IMR-90 (cell line): ENCODE data around the gene EGLN3. TPM values are rescaled to one million over a fixed set of nuclear protein-coding genes. Genes with fewer than 3 reads are reported as not detected.

Experiments used
- ATAC-seq: fragments of 200-7000 bp; cut with Tn5 transposase; 2 replicates; pipeline ENCODE4 v1.9.1; 2020; ENCODE audit warnings: low read depth, mild to moderate bottlenecking, moderate library complexity
- BruUV-seq: library from RNA; stranded (reverse); fragments of 400-500 nt; replicated peaks from 2 replicates; lab custom pipeline; 2021; lab: Mats Ljungman, UMichigan
- CTCF ChIA-PET: fragments of 300-600 bp; formaldehyde crosslinking; extraction: SDS; loops from one replicate; lab custom pipeline; 2021; ENCODE audit warnings: antibody characterized with exemption; lab: Yijun Ruan, JAX
- POLR2A ChIA-PET: fragments of 300-600 bp; sonication (Branson Sonifier 250); formaldehyde crosslinking; loops from one replicate; lab custom pipeline; 2022; ENCODE audit warnings: antibody characterized with exemption; ENCODE audit not compliant: unreplicated experiment; lab: Charles Lee
- DNase-seq: peaks from one replicate; pipeline ENCODE4 v3.0.0; 2013
- H2AFZ ChIP-seq: replicated peaks from 2 replicates; pipeline ENCODE3; 2013; ENCODE audit warnings: low read length, mild to moderate bottlenecking; ENCODE audit not compliant: poor library complexity
- H2AK5ac ChIP-seq: 2 replicates; pipeline ENCODE4 v1.6.1; 2013; ENCODE audit warnings: low read depth, low read length, inconsistent platforms
- H2AK9ac ChIP-seq: replicated peaks from 2 replicates; pipeline ENCODE3; 2013; ENCODE audit warnings: mild to moderate bottlenecking, low read depth, low read length, moderate library complexity; ENCODE audit not compliant: poor library complexity
- H2BK120ac ChIP-seq: 2 replicates; pipeline ENCODE4 v1.6.1; 2013; ENCODE audit warnings: low read depth, low read length, inconsistent platforms
- H2BK15ac ChIP-seq: 3 replicates; pipeline ENCODE4 v1.6.1; 2013; ENCODE audit warnings: low read depth, low read length, inconsistent platforms
- H2BK20ac ChIP-seq: 2 replicates; pipeline ENCODE4 v1.6.1; 2013; ENCODE audit warnings: low read depth, mild to moderate bottlenecking, inconsistent platforms, low read length, moderate library complexity
- H2BK5ac ChIP-seq: 2 replicates; pipeline ENCODE4 v1.6.1; 2013; ENCODE audit warnings: mild to moderate bottlenecking, low read depth, low read length, inconsistent platforms; ENCODE audit not compliant: poor library complexity, severe bottlenecking
- H3K14ac ChIP-seq: replicated peaks from 2 replicates; pipeline ENCODE4 v1.6.1; 2013; ENCODE audit warnings: low read depth, low read length, inconsistent platforms
- H3K18ac ChIP-seq: 2 replicates; pipeline ENCODE4 v1.6.1; 2013; ENCODE audit warnings: low read depth, low read length, control low read depth
- H3K23ac ChIP-seq: 2 replicates; pipeline ENCODE4 v1.6.1; 2013; ENCODE audit warnings: low read depth, low read length, inconsistent platforms
- H3K27ac ChIP-seq: 2 replicates; pipeline ENCODE4 v1.5.1; 2013; ENCODE audit warnings: mild to moderate bottlenecking, control low read depth, low read length; ENCODE audit not compliant: insufficient read depth
- H3K27me3 ChIP-seq: 2 replicates; pipeline ENCODE4 v1.6.1; 2013; ENCODE audit warnings: low read length; ENCODE audit not compliant: control insufficient read depth, insufficient read depth
- H3K36me3 ChIP-seq: 2 replicates; pipeline ENCODE4 v1.6.1; 2013; ENCODE audit warnings: low read length, mixed read lengths; ENCODE audit not compliant: control insufficient read depth, insufficient read depth
- H3K4ac ChIP-seq: 2 replicates; pipeline ENCODE4 v1.6.1; 2013; ENCODE audit warnings: low read depth, low read length, inconsistent platforms
- H3K4me1 ChIP-seq: 2 replicates; pipeline ENCODE4 v1.6.1; 2013; ENCODE audit warnings: low read length, mixed read lengths; ENCODE audit not compliant: control insufficient read depth, insufficient read depth
- H3K4me2 ChIP-seq: 2 replicates; pipeline ENCODE4 v1.6.1; 2013; ENCODE audit warnings: low read depth, mild to moderate bottlenecking, control low read depth, low read length, moderate library complexity
- H3K4me3 ChIP-seq: 2 replicates; pipeline ENCODE4 v1.5.1; 2013; ENCODE audit warnings: low read depth, mild to moderate bottlenecking, control low read depth, low read length, moderate library complexity; ENCODE audit not compliant: insufficient read depth
- H3K56ac ChIP-seq: 2 replicates; pipeline ENCODE4 v1.6.1; 2013; ENCODE audit warnings: low read length, inconsistent platforms; ENCODE audit not compliant: insufficient read depth; ENCODE audit errors: extremely low read depth
- H3K79me1 ChIP-seq, 2 experiments: 2 replicates each; pipeline ENCODE4 v1.6.1; 2013; ENCODE audit warnings: low read length in 2 of 2, inconsistent platforms in 1 of 2, low read depth in 1 of 2
- H3K9ac ChIP-seq: 2 replicates; pipeline ENCODE4 v1.6.1; 2013; ENCODE audit warnings: low read depth, low read length, control low read depth
- H3K9me1 ChIP-seq: 2 replicates; pipeline ENCODE4 v1.6.1; 2013; ENCODE audit warnings: low read length, inconsistent platforms; ENCODE audit not compliant: insufficient read depth
- H3K9me3 ChIP-seq: 2 replicates; pipeline ENCODE4 v1.6.1; 2013; ENCODE audit warnings: low read length; ENCODE audit not compliant: control insufficient read depth, insufficient read depth
- H4K20me1 ChIP-seq: 2 replicates; pipeline ENCODE4 v1.6.1; 2013; ENCODE audit warnings: low read length, inconsistent platforms; ENCODE audit not compliant: insufficient read depth
- H4K5ac ChIP-seq: 2 replicates; pipeline ENCODE4 v1.6.1; 2013; ENCODE audit warnings: mild to moderate bottlenecking, low read depth, low read length, control low read depth
- H4K8ac ChIP-seq, 2 experiments: 2 replicates each; pipeline ENCODE4 v1.6.1; 2013; ENCODE audit warnings: low read depth in 2 of 2, low read length in 2 of 2, control low read depth in 1 of 2, inconsistent platforms in 1 of 2
- H4K91ac ChIP-seq: 2 replicates; pipeline ENCODE4 v1.6.1; 2013; ENCODE audit warnings: low read depth, low read length, inconsistent platforms; ENCODE audit not compliant: insufficient read depth
- CHD1 ChIP-seq: IDR thresholded peaks from 2 replicates; pipeline ENCODE4 v1.6.1; 2012; ENCODE audit warnings: low read depth, low read length, improper control_type of control experiment
- RFX5 ChIP-seq: IDR thresholded peaks from 2 replicates; pipeline ENCODE4 v1.8.0; 2012; ENCODE audit warnings: low read depth, mild to moderate bottlenecking, low read length, moderate library complexity
- WGBS, 2 experiments: methylation state at CpG; one replicate each; pipeline versions ENCODE4 v1.1.5 to v1.1.7; 2013; ENCODE audit warnings: missing lambda C conversion rate in 2 of 2; ENCODE audit not compliant: insufficient read length in 1 of 2; ENCODE audit errors: extremely low coverage in 2 of 2; 5-methylcytosine and 5-hydroxymethylcytosine counted together
- dilution Hi-C: fragments of 300-500 bp; cut with HindIII; formaldehyde crosslinking; loops from one replicate; pipeline ENCODE4 v1.14.3; 2018; ENCODE audit warnings: low sequenced_read_pairs; ENCODE audit not compliant: unreplicated experiment
- in situ Hi-C: fragments of 300-500 bp; cut with MboI; formaldehyde crosslinking; loops from 3 replicates; pipeline ENCODE4 v1.14.3; 2019; ENCODE audit warnings: low sequenced_read_pairs, inconsistent platforms, mixed read lengths
- intact Hi-C: fragments of 100-400 bp; cut with micrococcal nuclease; formaldehyde crosslinking; loops from 2 replicates; pipeline ENCODE4 v1.10.0; 2022
- polyA plus RNA-seq, 3 experiments: library from polyadenylated mRNA; depleted of rRNA; stranded (reverse); fragments of >200 nt; gene quantifications; 2 replicates each; pipeline ENCODE4 v1.2.3, GENCODE V29; 2012; ENCODE audit warnings: low replicate concordance in 1 of 3
- total RNA-seq: library from RNA; depleted of rRNA; stranded (reverse); fragments of >200 nt; gene quantifications from 2 replicates; pipeline ENCODE4 v1.2.3, GENCODE V29; 2012
- TF ChIP-seq, protein P1 (sequence below): fragments of 150-350 bp; IDR thresholded peaks from 2 replicates; pipeline ENCODE4 v1.6.1; 2017; ENCODE audit warnings: mild to moderate bottlenecking, antibody characterized with exemption, low read length, low read depth

Gene EGLN3
- total and polyA plus RNA-seq, 2 of the 4 experiments (the other 2 are of a cell fraction), result under 0.01 to 0.03 TPM

DNA sequence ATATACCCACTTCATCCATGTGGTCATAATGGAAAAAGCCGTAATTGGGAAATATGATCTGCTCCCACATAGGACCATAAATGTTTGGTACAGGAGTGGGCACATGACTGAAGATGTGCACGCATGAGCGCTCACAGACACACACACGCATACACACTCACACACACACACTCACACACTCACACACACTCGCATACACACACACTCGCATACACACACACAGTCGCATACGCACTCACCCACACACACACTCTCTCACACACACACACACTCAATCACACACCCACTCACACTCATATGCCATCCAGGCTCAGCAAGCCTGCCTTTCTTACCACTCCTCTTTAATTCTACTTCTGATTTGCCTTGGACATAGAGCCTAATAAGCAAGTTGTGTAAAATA lies 45.6 kb upstream of the EGLN3 start:
- Histone ChIP-seq H3K9me3 (no peaks in the 10 kb centered on the region), H4K5ac (no peak overlapping the region), H3K79me1 (no peaks in the 10 kb centered on the region), H3K4me1 (no peaks in the 10 kb centered on the region), H2AK9ac (no peak overlapping the region), H3K4me3 (no peak overlapping the region), H3K4ac (no peak overlapping the region), H2AK5ac (no peak overlapping the region), H2BK120ac (no peak overlapping the region), H4K20me1 (no peaks in the 10 kb centered on the region), H2BK15ac (no peak overlapping the region), H3K27me3 (no peaks in the 10 kb centered on the region), H3K4me2 (no peak overlapping the region), H4K8ac (no peak overlapping the region), H3K23ac (no peak overlapping the region), H3K27ac (no peak overlapping the region), H3K56ac (no peak overlapping the region), H3K36me3 (no peaks in the 10 kb centered on the region), H3K9ac (no peak overlapping the region), H3K18ac (no peak overlapping the region), H2BK20ac (no peak overlapping the region), H2BK5ac (peak overlapping the region; percentile 24), H4K91ac (no peak overlapping the region), H2AFZ (no peak overlapping the region), H3K9me1 (no peaks in the 10 kb centered on the region), H3K14ac (no peak overlapping the region)
- in situ Hi-C loops, result no loop called here
- DNase-seq (no peak), ATAC-seq (no peak)
- WGBS, 2 experiments, result no CpG with 5 or more reads among the region's 8 CpGs
- ChIA-PET POLR2A (no interaction called here), CTCF (no interaction called here)
- dilution Hi-C loops, result no loop called here
- intact Hi-C loops, result no loop called here
- no peak for TF ChIP-seq RFX5
- TF ChIP-seq, protein P1, sequence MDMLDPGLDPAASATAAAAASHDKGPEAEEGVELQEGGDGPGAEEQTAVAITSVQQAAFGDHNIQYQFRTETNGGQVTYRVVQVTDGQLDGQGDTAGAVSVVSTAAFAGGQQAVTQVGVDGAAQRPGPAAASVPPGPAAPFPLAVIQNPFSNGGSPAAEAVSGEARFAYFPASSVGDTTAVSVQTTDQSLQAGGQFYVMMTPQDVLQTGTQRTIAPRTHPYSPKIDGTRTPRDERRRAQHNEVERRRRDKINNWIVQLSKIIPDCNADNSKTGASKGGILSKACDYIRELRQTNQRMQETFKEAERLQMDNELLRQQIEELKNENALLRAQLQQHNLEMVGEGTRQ, result no peak
- TF ChIP-seq CHD1, result no peak
- BruUV-seq, result no TSS peak
